ENCODE data around the gene PTH2R.
"Not testable (repeated sequence)": the region's sequence is repeated elsewhere in the genome, so short reads cannot be mapped to it uniquely, and the experiment has no call there.

Gene PTH2R

DNA sequence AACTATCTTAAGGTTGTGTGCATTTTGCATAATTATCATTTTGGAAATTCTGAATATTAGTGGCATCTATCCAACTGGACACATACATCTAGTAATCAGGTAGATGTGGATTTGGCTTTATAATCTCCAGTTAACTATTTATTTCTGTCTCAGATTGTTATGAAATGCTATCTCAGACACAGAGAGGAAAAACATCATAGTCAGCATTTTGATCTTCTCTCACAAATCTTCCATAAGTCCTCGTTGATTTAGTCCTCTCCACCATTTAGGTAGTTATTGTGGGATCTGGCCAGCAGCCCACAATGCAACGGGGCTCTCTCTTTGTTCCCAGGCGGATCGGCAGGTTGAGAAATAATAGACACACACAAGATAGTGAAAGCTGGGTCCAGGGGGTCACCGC is 75.4 kb downstream of the PTH2R start:
- H3K27ac ChIP-seq (ENCODE audit: insufficient read depth in 1 of 2, low read depth in 1 of 2, low read length in 2 of 2, poor library complexity in 1 of 2, severe bottlenecking in 2 of 2); H3K4me3 ChIP-seq (ENCODE audit: control insufficient read depth in 1 of 7, extremely low read depth in 1 of 7, insufficient read depth in 4 of 7, low read depth in 2 of 7, low read length in 6 of 7); DNase-seq; CTCF ChIA-PET; H3K36me3 ChIP-seq (ENCODE audit: control insufficient read depth in 4 of 4, insufficient read depth in 4 of 4, low read length in 3 of 4); H3K4me1 ChIP-seq (ENCODE audit: control extremely low read depth in 1 of 4, control insufficient read depth in 4 of 4, insufficient read depth in 4 of 4, low read length in 3 of 4); POLR2A ChIA-PET; H3K27me3 ChIP-seq (replicated peaks in 2 of 5; ENCODE audit: control insufficient read depth in 4 of 5, insufficient read depth in 5 of 5, low read length in 4 of 5): not testable (repeated sequence)
- peaks cover 0 to 10% (median 1%) of the 10 kb centered on the region in 5 experiments for H3K9me3 ChIP-seq (ENCODE audit: control extremely low read depth in 1 of 5, control insufficient read depth in 4 of 5, insufficient read depth in 2 of 5, low read depth in 1 of 5, low read length in 4 of 5)
- WGBS (ENCODE audit: insufficient coverage): 100% methylated on average over 1 of the region's 5 CpGs

DNA sequence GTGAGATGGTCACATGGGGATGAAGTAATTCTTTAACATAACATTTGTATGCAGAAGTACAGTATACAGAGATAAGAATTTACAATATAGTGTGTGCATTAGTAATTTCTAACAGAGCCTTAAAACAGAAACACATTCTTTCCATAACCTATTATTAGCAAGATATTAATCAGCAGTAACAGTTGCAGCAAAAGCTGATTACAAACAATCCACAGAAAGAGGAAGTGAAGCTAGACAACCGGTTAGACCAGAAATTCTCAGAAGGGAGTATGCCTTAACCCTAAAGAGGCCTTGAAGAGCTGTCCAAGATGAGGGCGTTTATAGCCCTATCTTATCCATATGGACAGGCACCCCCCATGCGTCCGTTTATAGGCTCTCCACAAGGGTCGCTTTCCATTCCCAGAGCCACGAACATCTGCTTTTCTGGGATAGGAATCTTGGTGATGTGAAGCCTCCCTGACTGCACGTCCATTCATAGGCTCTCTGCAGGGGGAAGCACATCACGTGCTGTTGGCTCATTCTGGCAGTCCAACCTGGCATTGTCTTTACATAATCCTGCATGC is 75.9 kb downstream of the PTH2R start:
- H3K36me3 ChIP-seq (ENCODE audit: control insufficient read depth in 4 of 4, insufficient read depth in 4 of 4, low read length in 3 of 4); H3K27me3 ChIP-seq (replicated peaks in 2 of 5; ENCODE audit: control insufficient read depth in 4 of 5, insufficient read depth in 5 of 5, low read length in 4 of 5); H3K27ac ChIP-seq (ENCODE audit: insufficient read depth in 1 of 2, low read depth in 1 of 2, low read length in 2 of 2, poor library complexity in 1 of 2, severe bottlenecking in 2 of 2); POLR2A ChIA-PET; H3K4me1 ChIP-seq (ENCODE audit: control extremely low read depth in 1 of 4, control insufficient read depth in 4 of 4, insufficient read depth in 4 of 4, low read length in 3 of 4); H3K4me3 ChIP-seq (ENCODE audit: control insufficient read depth in 1 of 7, extremely low read depth in 1 of 7, insufficient read depth in 4 of 7, low read depth in 2 of 7, low read length in 6 of 7); CTCF ChIA-PET: not testable (repeated sequence)
- 28% methylated on average over 2 of the region's 8 CpGs for WGBS (ENCODE audit: insufficient coverage)
- peak in 2 of 3 donors; percentile 18 to 24 for DNase-seq
- H3K9me3 ChIP-seq (ENCODE audit: control extremely low read depth in 1 of 5, control insufficient read depth in 4 of 5, insufficient read depth in 2 of 5, low read depth in 1 of 5, low read length in 4 of 5): peaks cover 0 to 13% (median 1%) of the 10 kb centered on the region in 5 experiments

DNA sequence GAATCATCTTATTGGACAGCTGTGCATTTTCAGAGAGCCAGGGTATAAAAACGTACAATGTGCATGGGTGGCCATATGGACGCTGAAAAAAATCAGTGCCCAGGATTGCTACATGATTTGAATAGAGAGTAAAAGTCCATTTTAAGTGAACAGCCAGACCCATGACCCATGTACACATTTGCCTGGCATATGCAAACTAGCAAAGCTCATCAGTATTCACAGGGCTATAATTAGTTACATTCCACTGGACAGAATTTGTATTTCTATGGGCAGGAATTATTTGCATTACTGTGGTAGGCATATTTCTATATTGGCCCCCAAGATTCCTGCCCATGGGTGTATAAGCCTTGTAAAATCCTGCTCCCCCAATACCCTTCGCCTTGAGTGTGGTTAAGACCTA is 78.8 kb downstream of the PTH2R start:
- H3K4me3 ChIP-seq (ENCODE audit: control insufficient read depth in 1 of 7, extremely low read depth in 1 of 7, insufficient read depth in 4 of 7, low read depth in 2 of 7, low read length in 6 of 7): no peak overlapping the region
- ChIA-PET CTCF (no interaction called here), POLR2A (no interaction called here)
- H3K4me1 ChIP-seq (ENCODE audit: control extremely low read depth in 1 of 4, control insufficient read depth in 4 of 4, insufficient read depth in 4 of 4, low read length in 3 of 4): no peaks in the 10 kb centered on the region
- H3K9me3 ChIP-seq (ENCODE audit: control extremely low read depth in 1 of 5, control insufficient read depth in 4 of 5, insufficient read depth in 2 of 5, low read depth in 1 of 5, low read length in 4 of 5): peaks cover 0 to 13% (median 1%) of the 10 kb centered on the region in 5 experiments
- no peak for DNase-seq
- 100% methylated on average over 2 of the region's 3 CpGs for WGBS (ENCODE audit: insufficient coverage)
- no peaks in the 10 kb centered on the region for H3K36me3 ChIP-seq (ENCODE audit: control insufficient read depth in 4 of 4, insufficient read depth in 4 of 4, low read length in 3 of 4)
- no peak overlapping the region for H3K27ac ChIP-seq (ENCODE audit: insufficient read depth in 1 of 2, low read depth in 1 of 2, low read length in 2 of 2, poor library complexity in 1 of 2, severe bottlenecking in 2 of 2)
- H3K27me3 ChIP-seq (replicated peaks in 2 of 5; ENCODE audit: control insufficient read depth in 4 of 5, insufficient read depth in 5 of 5, low read length in 4 of 5): no peaks in the 10 kb centered on the region

DNA sequence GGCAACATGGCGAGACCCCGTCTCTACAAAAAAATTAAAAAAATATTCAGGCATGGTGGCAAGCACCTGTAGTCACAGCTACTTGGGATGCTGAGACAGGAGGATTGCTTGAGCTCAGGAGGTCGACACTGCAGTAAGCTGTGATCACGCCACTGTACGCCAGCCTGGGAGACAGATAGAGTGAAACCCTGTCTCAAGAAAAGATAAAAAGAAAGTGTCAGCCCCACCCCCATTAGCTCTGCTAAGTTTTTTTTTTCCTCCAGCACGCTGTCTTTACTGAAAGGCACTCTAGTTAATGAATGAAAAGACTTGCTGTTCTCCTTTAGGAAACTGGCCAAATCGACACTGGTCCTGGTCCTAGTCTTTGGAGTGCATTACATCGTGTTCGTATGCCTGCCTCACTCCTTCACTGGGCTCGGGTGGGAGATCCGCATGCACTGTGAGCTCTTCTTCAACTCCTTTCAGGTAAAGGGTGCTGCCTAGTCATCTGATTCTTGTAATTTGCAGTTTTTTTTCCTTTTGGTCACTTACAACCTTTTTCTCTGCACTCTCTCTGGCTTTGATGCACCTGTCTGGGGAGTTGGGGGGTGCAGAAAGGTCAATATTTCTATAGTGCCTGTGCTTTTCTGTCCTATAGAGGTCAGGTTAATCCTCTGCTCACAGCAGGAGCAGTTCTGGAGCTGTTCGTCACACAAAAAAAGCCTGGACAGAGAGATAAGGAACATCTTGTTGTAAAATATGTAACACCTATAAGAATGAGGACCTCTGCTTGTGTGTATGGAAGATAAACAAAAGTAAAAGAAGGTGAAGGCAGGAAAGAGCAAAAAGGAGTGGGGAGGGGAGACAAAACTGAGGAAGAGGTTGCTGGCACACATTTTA is 82.3 kb downstream of the PTH2R start:
- POLR2A ChIA-PET: no interaction called here
- WGBS (ENCODE audit: insufficient coverage): 77% methylated on average over 7 of the region's 12 CpGs
- peak; percentile 22 to 72 (median 42) for DNase-seq
- H3K36me3 ChIP-seq (ENCODE audit: control insufficient read depth in 4 of 4, insufficient read depth in 4 of 4, low read length in 3 of 4): no peaks in the 10 kb centered on the region
- CTCF ChIA-PET: no interaction called here
- no peaks in the 10 kb centered on the region for H3K27me3 ChIP-seq (replicated peaks in 2 of 5; ENCODE audit: control insufficient read depth in 4 of 5, insufficient read depth in 5 of 5, low read length in 4 of 5)
- no peak overlapping the region for H3K4me3 ChIP-seq (ENCODE audit: control insufficient read depth in 1 of 7, extremely low read depth in 1 of 7, insufficient read depth in 4 of 7, low read depth in 2 of 7, low read length in 6 of 7)
- peaks cover 4 to 13% (median 9%) of the 10 kb centered on the region in 4 experiments for H3K4me1 ChIP-seq (ENCODE audit: control extremely low read depth in 1 of 4, control insufficient read depth in 4 of 4, insufficient read depth in 4 of 4, low read length in 3 of 4)
- no peak overlapping the region for H3K27ac ChIP-seq (ENCODE audit: insufficient read depth in 1 of 2, low read depth in 1 of 2, low read length in 2 of 2, poor library complexity in 1 of 2, severe bottlenecking in 2 of 2)
- peaks cover 0 to 9% (median 0%) of the 10 kb centered on the region in 5 experiments for H3K9me3 ChIP-seq (ENCODE audit: control extremely low read depth in 1 of 5, control insufficient read depth in 4 of 5, insufficient read depth in 2 of 5, low read depth in 1 of 5, low read length in 4 of 5)

DNA sequence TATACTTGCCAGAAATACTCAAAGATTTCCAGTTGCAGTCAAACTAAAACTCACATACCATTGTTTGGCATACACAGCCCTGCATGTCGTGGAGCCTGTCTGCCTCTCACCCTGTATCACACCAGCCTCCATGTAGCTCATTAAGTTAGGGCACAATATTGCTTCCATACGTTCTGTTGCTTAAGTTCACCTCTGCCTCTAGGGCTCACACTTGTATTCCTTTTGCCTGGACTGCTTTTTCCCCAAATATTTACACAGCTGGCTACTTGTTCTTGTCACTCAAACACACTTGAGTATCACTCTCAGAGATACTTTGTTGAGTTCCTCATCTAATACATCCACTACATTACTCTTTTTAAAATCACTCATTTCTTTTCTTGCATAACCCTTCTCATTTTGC is 83.1 kb downstream of the PTH2R start:
- Histone ChIP-seq H3K36me3 (ENCODE audit: control insufficient read depth in 4 of 4, insufficient read depth in 4 of 4, low read length in 3 of 4) (no peaks in the 10 kb centered on the region), H3K9me3 (ENCODE audit: control extremely low read depth in 1 of 5, control insufficient read depth in 4 of 5, insufficient read depth in 2 of 5, low read depth in 1 of 5, low read length in 4 of 5) (peaks cover 0 to 9% (median 0%) of the 10 kb centered on the region in 5 experiments), H3K27me3 (replicated peaks in 2 of 5; ENCODE audit: control insufficient read depth in 4 of 5, insufficient read depth in 5 of 5, low read length in 4 of 5) (no peaks in the 10 kb centered on the region), H3K27ac (ENCODE audit: insufficient read depth in 1 of 2, low read depth in 1 of 2, low read length in 2 of 2, poor library complexity in 1 of 2, severe bottlenecking in 2 of 2) (no peak overlapping the region), H3K4me3 (ENCODE audit: control insufficient read depth in 1 of 7, extremely low read depth in 1 of 7, insufficient read depth in 4 of 7, low read depth in 2 of 7, low read length in 6 of 7) (no peak overlapping the region), H3K4me1 (ENCODE audit: control extremely low read depth in 1 of 4, control insufficient read depth in 4 of 4, insufficient read depth in 4 of 4, low read length in 3 of 4) (peaks cover 4 to 13% (median 9%) of the 10 kb centered on the region in 4 experiments)
- 92% methylated on average over 2 of the region's 2 CpGs for WGBS (ENCODE audit: insufficient coverage)
- ChIA-PET POLR2A (interaction anchor here (0.7 kb wide), 1 partner anchor 140 kb away, joined by 3 read pairs; no protein-coding TSS in a partner anchor), CTCF (no interaction called here)
- DNase-seq: no peak

DNA sequence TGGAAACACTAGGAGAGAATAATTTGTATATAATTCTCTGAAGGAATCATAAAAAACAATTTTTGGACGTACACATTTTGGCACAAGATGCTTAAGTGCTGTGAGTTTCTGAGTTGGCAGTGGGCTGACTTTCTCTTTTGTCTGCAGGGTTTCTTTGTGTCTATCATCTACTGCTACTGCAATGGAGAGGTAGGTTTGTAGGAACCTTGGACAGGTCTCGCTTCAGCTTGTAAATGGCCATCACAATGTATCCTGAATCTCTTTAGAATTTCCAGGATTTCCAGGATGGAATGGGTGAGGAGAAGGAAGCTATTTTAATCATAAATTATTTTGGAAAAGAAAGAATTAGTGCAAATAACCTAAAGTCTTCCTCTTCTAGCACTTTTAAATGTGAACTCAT is 83.9 kb downstream of the PTH2R start:
- Histone ChIP-seq H3K27me3 (replicated peaks in 2 of 5; ENCODE audit: control insufficient read depth in 4 of 5, insufficient read depth in 5 of 5, low read length in 4 of 5) (no peaks in the 10 kb centered on the region), H3K27ac (ENCODE audit: insufficient read depth in 1 of 2, low read depth in 1 of 2, low read length in 2 of 2, poor library complexity in 1 of 2, severe bottlenecking in 2 of 2) (no peak overlapping the region), H3K36me3 (ENCODE audit: control insufficient read depth in 4 of 4, insufficient read depth in 4 of 4, low read length in 3 of 4) (no peaks in the 10 kb centered on the region), H3K9me3 (ENCODE audit: control extremely low read depth in 1 of 5, control insufficient read depth in 4 of 5, insufficient read depth in 2 of 5, low read depth in 1 of 5, low read length in 4 of 5) (peaks cover 0 to 9% (median 0%) of the 10 kb centered on the region in 5 experiments), H3K4me3 (ENCODE audit: control insufficient read depth in 1 of 7, extremely low read depth in 1 of 7, insufficient read depth in 4 of 7, low read depth in 2 of 7, low read length in 6 of 7) (no peak overlapping the region), H3K4me1 (ENCODE audit: control extremely low read depth in 1 of 4, control insufficient read depth in 4 of 4, insufficient read depth in 4 of 4, low read length in 3 of 4) (peaks cover 4 to 13% (median 9%) of the 10 kb centered on the region in 4 experiments)
- WGBS (ENCODE audit: insufficient coverage): 100% methylated on average over 2 of the region's 2 CpGs
- ChIA-PET POLR2A (interaction anchor here (0.7 kb wide), 1 partner anchor 141 kb away, joined by 3 read pairs; no protein-coding TSS in a partner anchor), CTCF (interaction anchor here (1.4 kb wide), 1 partner anchor 127 kb away, joined by 3 read pairs; no protein-coding TSS in a partner anchor)
- DNase-seq: no peak

DNA sequence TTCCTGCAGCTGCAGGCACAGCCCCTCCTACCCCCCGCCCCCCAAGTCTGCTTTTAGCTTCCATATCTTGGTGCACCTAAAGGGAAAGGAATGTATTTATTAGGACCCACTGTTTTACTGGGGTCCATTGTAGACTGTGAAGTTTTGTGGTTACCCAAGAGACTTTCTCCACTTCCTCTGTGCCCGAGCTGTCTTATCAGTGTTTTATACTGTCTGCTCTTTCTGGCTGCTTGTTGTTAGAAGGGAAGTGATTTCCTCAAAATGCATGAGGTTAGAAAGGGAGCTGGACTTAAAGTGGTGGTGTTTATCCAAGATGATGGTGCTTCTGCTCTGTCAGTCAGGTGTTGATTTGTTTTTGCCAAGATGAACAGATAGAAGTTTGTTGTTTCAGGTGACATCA is 85.0 kb downstream of the PTH2R start:
- Histone ChIP-seq H3K4me1 (ENCODE audit: control extremely low read depth in 1 of 4, control insufficient read depth in 4 of 4, insufficient read depth in 4 of 4, low read length in 3 of 4) (peaks cover 4 to 13% (median 9%) of the 10 kb centered on the region in 4 experiments), H3K36me3 (ENCODE audit: control insufficient read depth in 4 of 4, insufficient read depth in 4 of 4, low read length in 3 of 4) (no peaks in the 10 kb centered on the region), H3K9me3 (ENCODE audit: control extremely low read depth in 1 of 5, control insufficient read depth in 4 of 5, insufficient read depth in 2 of 5, low read depth in 1 of 5, low read length in 4 of 5) (peaks cover 0 to 8% (median 0%) of the 10 kb centered on the region in 5 experiments), H3K4me3 (ENCODE audit: control insufficient read depth in 1 of 7, extremely low read depth in 1 of 7, insufficient read depth in 4 of 7, low read depth in 2 of 7, low read length in 6 of 7) (no peak overlapping the region), H3K27ac (ENCODE audit: insufficient read depth in 1 of 2, low read depth in 1 of 2, low read length in 2 of 2, poor library complexity in 1 of 2, severe bottlenecking in 2 of 2) (no peak overlapping the region), H3K27me3 (replicated peaks in 2 of 5; ENCODE audit: control insufficient read depth in 4 of 5, insufficient read depth in 5 of 5, low read length in 4 of 5) (no peaks in the 10 kb centered on the region)
- ChIA-PET POLR2A (no interaction called here), CTCF (interaction anchor here (0.9 to 1.4 kb wide), 3 partner anchors 9 to 126 kb away, joined by 3 read pairs; no protein-coding TSS in a partner anchor)
- WGBS (ENCODE audit: insufficient coverage): 0% methylated on average over 1 of the region's 2 CpGs
- DNase-seq: peak; percentile 14 to 72 (median 58)
